Testis (tissue), 3 donors: ENCODE data around the gene KCP. TPM values are rescaled to one million over a fixed set of nuclear protein-coding genes. Genes with fewer than 3 reads are reported as not detected.

Source experiments
- DNase-seq: peaks from one replicate; pipeline ENCODE4 v3.0.0-alpha.2; 2019
- H3K27ac ChIP-seq, 2 donors: fragments of 200-600 bp; sonication (generic); one replicate each; pipeline ENCODE4 v1.5.1; 2019
- H3K27me3 ChIP-seq: fragments of 200-600 bp; sonication (generic); one replicate; pipeline ENCODE4 v1.5.1; 2019
- H3K36me3 ChIP-seq: fragments of 200-600 bp; sonication (generic); one replicate; pipeline ENCODE4 v1.5.1; 2017; ENCODE audit warnings: low read depth; ENCODE audit errors: missing control alignments
- H3K4me1 ChIP-seq: fragments of 200-600 bp; sonication (generic); one replicate; pipeline ENCODE4 v1.5.1; 2019
- H3K4me3 ChIP-seq, 2 donors: fragments of 200-600 bp; sonication (generic); one replicate each; pipeline ENCODE4 v1.5.1; 2017 to 2019
- H3K9me3 ChIP-seq: fragments of 200-600 bp; sonication (generic); one replicate; pipeline ENCODE4 v1.5.1; 2017
- CTCF ChIP-seq, 3 experiments: fragments of 450-650 bp in 2 of 3; fragments of 200-600 bp in 1 of 3; sonication (generic) in 1 of 3; IDR thresholded peaks; one replicate each; pipeline ENCODE4 v1.5.1; 2016 to 2019; ENCODE audit warnings: antibody characterized with exemption in 3 of 3, mild to moderate bottlenecking in 2 of 3, moderate library complexity in 1 of 3
- POLR2A ChIP-seq: fragments of 450-650 bp; IDR thresholded peaks from one replicate; pipeline ENCODE4 v1.6.1; 2017; ENCODE audit warnings: antibody characterized with exemption, mild to moderate bottlenecking, moderate library complexity
- WGBS, 2 donors: methylation state at CpG; one replicate each; pipeline ENCODE4 v1.1.5; 2018; 5-methylcytosine and 5-hydroxymethylcytosine counted together
- intact Hi-C: fragments of 100-400 bp; cut with DNase I; formaldehyde crosslinking; loops from one replicate; pipeline ENCODE4 v1.15.1; 2023; ENCODE audit warnings: low total_unique reads
- polyA plus RNA-seq: library from polyadenylated mRNA; stranded (reverse); fragments of 350-450 nt; fragmentation: Illumina TruSeq; extraction: RNeasy Lipid Tissue Mini Kit (QIAGEN cat#74804); gene quantifications from one replicate; pipeline ENCODE4 v1.2.3, GENCODE V29; 2014; ENCODE audit warnings: low read depth, low replicate concordance; ENCODE audit not compliant: insufficient read depth
- total RNA-seq, 2 donors: library from RNA; depleted of rRNA; stranded (reverse); fragments of >200 nt; gene quantifications; one replicate each; pipeline ENCODE4 v1.2.3, GENCODE V29; 2016

KCP gene
- total and polyA plus RNA-seq, 3 donors from 2014 or later, result 0.68 to 1.4 (median 1.2) TPM

GRCh38 chr7:128861957-128862570, 48.4 kb downstream of the KCP start:
- Histone ChIP-seq H3K36me3 (no peaks in the 10 kb centered on the region), H3K4me1 (peaks cover 23% of the 10 kb centered on the region), H3K27me3 (no peaks in the 10 kb centered on the region), H3K27ac (no peak overlapping the region), H3K4me3 (peak overlapping the region; percentile 71 to 94), H3K9me3 (no peaks in the 10 kb centered on the region)
- 54 to 64% methylated on average over 15 of the region's 15 CpGs for WGBS, 2 donors
- no peak for DNase-seq
- TF ChIP-seq POLR2A, result no peak
- TF ChIP-seq CTCF (IDR thresholded peaks at IDR 0.05), result no peak
- intact Hi-C loops, result no loop called here

GRCh38 chr7:128860158-128861073, 50.1 kb downstream of the KCP start:
- DNase-seq, result no peak
- Histone ChIP-seq H3K27ac (peak overlapping the region in 1 of 2 donors; percentile 73), H3K4me1 (peaks cover 23% of the 10 kb centered on the region), H3K9me3 (no peaks in the 10 kb centered on the region), H3K27me3 (no peaks in the 10 kb centered on the region), H3K4me3 (no peak overlapping the region), H3K36me3 (no peaks in the 10 kb centered on the region)
- intact Hi-C loops, result no loop called here
- TF ChIP-seq CTCF (IDR thresholded peaks at IDR 0.05), result no peak
- TF ChIP-seq POLR2A, result no peak
- WGBS, 2 donors, result 52 to 61% methylated on average over 9 to 10 of the region's 10 CpGs

GRCh38 chr7:128859232-128860157, 51.0 kb downstream of the KCP start:
- TF ChIP-seq POLR2A (no peak), CTCF (IDR thresholded peaks at IDR 0.05) (no peak)
- Histone ChIP-seq H3K27ac (peak overlapping the region in 1 of 2 donors; percentile 73), H3K27me3 (no peaks in the 10 kb centered on the region), H3K36me3 (no peaks in the 10 kb centered on the region), H3K4me1 (peaks cover 23% of the 10 kb centered on the region), H3K4me3 (no peak overlapping the region), H3K9me3 (no peaks in the 10 kb centered on the region)
- intact Hi-C loops, result no loop called here
- WGBS, 2 donors, result 45 to 58% methylated on average over 11 to 12 of the region's 12 CpGs
- no peak for DNase-seq

GRCh38 chr7:128858380-128859231, 51.9 kb downstream of the KCP start:
- intact Hi-C loops, result no loop called here
- peak; percentile 56 for DNase-seq
- no peaks in the 10 kb centered on the region for H3K36me3 ChIP-seq

More at GRCh38 chr7:128858380-128859231, 51.9 kb downstream of the KCP start:
- WGBS, 2 donors, result 36 to 62% methylated on average over 6 to 18 of the region's 18 CpGs
- Histone ChIP-seq H3K27me3 (no peaks in the 10 kb centered on the region), H3K4me1 (peaks cover 18% of the 10 kb centered on the region), H3K9me3 (no peaks in the 10 kb centered on the region), H3K27ac (peak overlapping the region in 1 of 2 donors; percentile 73), H3K4me3 (no peak overlapping the region)
- TF ChIP-seq POLR2A (no peak), CTCF (IDR thresholded peaks at IDR 0.05) (no peak)
